Hepatocyte (in vitro differentiated cells): ENCODE results near the gene DGCR2. TPM values are rescaled to one million over a fixed set of nuclear protein-coding genes. Genes with fewer than 3 reads are reported as not detected.
A peak's percentile ranks its signal among the peaks of the same experiment; 100 is the strongest.

ENCODE experiments used
- DNase-seq: peaks from one replicate; pipeline ENCODE4 v3.0.0-alpha.2; 2016; ENCODE audit warnings: low spot score
- H2AFZ ChIP-seq: fragments of 200-600 bp; sonication (generic); 2 replicates; pipeline ENCODE4 v1.6.0; 2016; ENCODE audit warnings: antibody characterized with exemption, mild to moderate bottlenecking
- H3K27ac ChIP-seq: fragments of 200-600 bp; sonication (generic); 2 replicates; pipeline ENCODE4 v1.5.1; 2016; ENCODE audit warnings: mild to moderate bottlenecking
- H3K27me3 ChIP-seq: fragments of 200-600 bp; sonication (generic); 2 replicates; pipeline ENCODE4 v1.6.1; 2016
- H3K36me3 ChIP-seq: fragments of 200-600 bp; sonication (generic); replicated peaks from 2 replicates; pipeline ENCODE4 v1.5.1; 2016; ENCODE audit warnings: low read depth; ENCODE audit not compliant: insufficient read depth
- H3K4me1 ChIP-seq: fragments of 200-600 bp; sonication (generic); 2 replicates; pipeline ENCODE4 v1.5.1; 2016; ENCODE audit warnings: mild to moderate bottlenecking, moderate library complexity; ENCODE audit not compliant: insufficient read depth
- H3K4me2 ChIP-seq: fragments of 200-600 bp; sonication (generic); 2 replicates; pipeline ENCODE4 v1.6.0; 2016
- H3K4me3 ChIP-seq: fragments of 200-600 bp; sonication (generic); 2 replicates; pipeline ENCODE4 v1.5.1; 2016; ENCODE audit warnings: mild to moderate bottlenecking
- H3K79me2 ChIP-seq: fragments of 200-600 bp; sonication (generic); 2 replicates; pipeline ENCODE4 v1.6.0; 2017; ENCODE audit warnings: mild to moderate bottlenecking
- H3K9me2 ChIP-seq: fragments of 200-600 bp; sonication (generic); replicated peaks from 2 replicates; pipeline ENCODE4 v1.6.0; 2017; ENCODE audit warnings: mild to moderate bottlenecking; ENCODE audit not compliant: insufficient read depth
- H3K9me3 ChIP-seq: fragments of 200-600 bp; sonication (generic); 2 replicates; pipeline ENCODE4 v1.5.1; 2016; ENCODE audit warnings: low read depth, mild to moderate bottlenecking
- H4K20me1 ChIP-seq: fragments of 200-600 bp; sonication (generic); 2 replicates; pipeline ENCODE4 v1.6.0; 2016; ENCODE audit warnings: mild to moderate bottlenecking; ENCODE audit not compliant: insufficient read depth, poor library complexity, severe bottlenecking
- EZH2 ChIP-seq: fragments of 200-600 bp; sonication (generic); IDR thresholded peaks from 2 replicates; pipeline ENCODE4 v1.6.1; 2016; ENCODE audit warnings: antibody characterized with exemption, mild to moderate bottlenecking, borderline replicate concordance
- EZH2phosphoT487 ChIP-seq: fragments of 200-600 bp; sonication (generic); IDR thresholded peaks from one replicate; pipeline ENCODE4 v1.6.1; 2018; ENCODE audit warnings: antibody characterized with exemption, mild to moderate bottlenecking, low read depth, moderate library complexity; ENCODE audit not compliant: unreplicated experiment, severe bottlenecking
- WGBS: methylation state at CpG from one replicate; pipeline ENCODE4 v1.1.6; 2016; ENCODE audit warnings: low lambda C conversion rate; ENCODE audit errors: missing lambda C conversion rate; 5-methylcytosine and 5-hydroxymethylcytosine counted together
- polyA plus RNA-seq: library from polyadenylated mRNA; unstranded; fragments of >200 nt; fragmentation: Nextera tagmentation; extraction: Ambion mirVana; gene quantifications from 2 replicates; pipeline ENCODE4 v1.2.1, GENCODE V29; 2016
- total RNA-seq: library from RNA; depleted of rRNA; stranded (reverse); fragments of >200 nt; gene quantifications from 2 replicates; pipeline ENCODE4 v1.2.3, GENCODE V29; 2014
- TF ChIP-seq, protein P1 (sequence below): fragments of 200-600 bp; sonication (generic); IDR thresholded peaks from 2 replicates; pipeline ENCODE4 v1.5.1; 2016; ENCODE audit warnings: antibody characterized with exemption, mild to moderate bottlenecking; ENCODE audit not compliant: poor library complexity

The DGCR2 gene
- total and polyA plus RNA-seq, 2 experiments from 2014 or later, result 61.5 to 67.2 TPM

DNA sequence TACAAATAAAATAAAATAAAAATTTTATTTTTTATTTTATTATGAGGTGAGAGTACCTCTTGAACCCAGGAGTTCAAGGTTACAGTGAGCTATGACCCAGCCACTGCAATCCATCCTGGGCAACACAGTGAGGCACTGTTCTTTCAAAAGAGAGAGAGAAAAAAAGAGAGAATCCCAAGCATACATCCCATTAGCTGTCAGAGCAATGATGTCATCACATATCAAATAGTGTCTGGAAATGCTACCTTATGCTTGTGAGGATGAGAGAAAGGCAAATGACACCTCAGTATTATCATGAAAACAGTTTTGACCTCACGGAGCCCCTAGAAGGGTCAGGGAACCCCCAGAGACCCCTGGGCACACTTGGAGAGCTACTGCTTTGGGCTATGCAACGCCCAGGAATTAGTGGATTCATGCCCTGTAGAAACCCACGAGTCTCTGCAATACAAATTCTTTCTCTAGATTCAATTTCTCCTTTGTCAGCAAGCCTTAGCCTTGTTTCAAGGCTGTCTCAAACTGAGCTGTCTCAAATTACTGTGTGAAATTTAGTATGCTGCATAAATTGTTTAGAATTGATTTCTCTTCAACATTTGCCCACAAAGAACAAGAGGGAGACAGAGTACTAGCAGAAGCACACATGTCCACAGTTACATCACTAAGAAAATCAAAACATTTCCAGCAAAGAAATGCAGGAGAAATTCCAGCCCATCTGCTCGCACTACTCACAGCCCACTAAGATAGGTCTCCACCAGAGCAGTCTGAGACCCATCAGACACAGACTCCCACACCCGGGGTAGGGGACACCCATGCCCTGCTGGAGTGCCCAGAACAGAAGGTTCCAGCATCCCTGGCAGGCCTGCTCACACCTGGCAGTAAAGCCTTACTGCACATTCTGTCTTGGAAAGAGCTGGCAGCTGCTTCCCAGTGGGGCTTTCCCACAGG lies 18.1 kb downstream of the DGCR2 start:
- WGBS, result 72% methylated on average over 5 of the region's 5 CpGs
- H3K9me3 ChIP-seq, result no peaks in the 10 kb centered on the region
- peaks cover 72% of the 10 kb centered on the region for H4K20me1 ChIP-seq
- peaks cover 93% of the 10 kb centered on the region for H3K79me2 ChIP-seq
- H3K36me3 ChIP-seq, result no peaks in the 10 kb centered on the region
- no peak for TF ChIP-seq EZH2phosphoT487
- TF ChIP-seq, protein P1, sequence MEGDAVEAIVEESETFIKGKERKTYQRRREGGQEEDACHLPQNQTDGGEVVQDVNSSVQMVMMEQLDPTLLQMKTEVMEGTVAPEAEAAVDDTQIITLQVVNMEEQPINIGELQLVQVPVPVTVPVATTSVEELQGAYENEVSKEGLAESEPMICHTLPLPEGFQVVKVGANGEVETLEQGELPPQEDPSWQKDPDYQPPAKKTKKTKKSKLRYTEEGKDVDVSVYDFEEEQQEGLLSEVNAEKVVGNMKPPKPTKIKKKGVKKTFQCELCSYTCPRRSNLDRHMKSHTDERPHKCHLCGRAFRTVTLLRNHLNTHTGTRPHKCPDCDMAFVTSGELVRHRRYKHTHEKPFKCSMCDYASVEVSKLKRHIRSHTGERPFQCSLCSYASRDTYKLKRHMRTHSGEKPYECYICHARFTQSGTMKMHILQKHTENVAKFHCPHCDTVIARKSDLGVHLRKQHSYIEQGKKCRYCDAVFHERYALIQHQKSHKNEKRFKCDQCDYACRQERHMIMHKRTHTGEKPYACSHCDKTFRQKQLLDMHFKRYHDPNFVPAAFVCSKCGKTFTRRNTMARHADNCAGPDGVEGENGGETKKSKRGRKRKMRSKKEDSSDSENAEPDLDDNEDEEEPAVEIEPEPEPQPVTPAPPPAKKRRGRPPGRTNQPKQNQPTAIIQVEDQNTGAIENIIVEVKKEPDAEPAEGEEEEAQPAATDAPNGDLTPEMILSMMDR, result peak; percentile 12
- TF ChIP-seq EZH2, result no peak
- H3K27ac ChIP-seq, result peak overlapping the region; percentile 55
- no peaks in the 10 kb centered on the region for H3K9me2 ChIP-seq
- peak overlapping the region; percentile 54 for H3K4me2 ChIP-seq
- no peak for DNase-seq
- H3K4me3 ChIP-seq, result no peak overlapping the region
- no peak overlapping the region for H2AFZ ChIP-seq
- peaks cover 5% of the 10 kb centered on the region for H3K4me1 ChIP-seq
- no peaks in the 10 kb centered on the region for H3K27me3 ChIP-seq

DNA sequence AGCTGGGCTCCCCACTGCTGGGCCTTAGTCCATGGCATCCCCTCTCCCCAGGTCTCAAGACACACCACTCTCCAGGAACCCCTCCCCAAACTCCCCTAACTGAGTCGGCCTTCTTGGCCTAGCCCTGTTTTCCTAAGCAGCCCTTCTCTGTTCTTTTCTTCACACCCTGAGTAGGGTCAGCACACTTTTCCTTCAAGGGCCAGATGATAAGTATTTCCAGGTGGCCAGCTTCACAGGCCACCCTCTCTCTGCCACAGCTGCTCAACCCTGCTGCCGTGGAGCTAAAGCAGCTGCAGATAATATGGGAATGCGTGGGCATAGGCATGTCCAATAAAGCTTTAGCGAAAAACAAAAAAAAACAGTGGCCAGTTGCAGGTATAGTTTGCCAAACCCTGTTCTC lies 24.1 kb downstream of the DGCR2 start:
- Histone ChIP-seq H2AFZ (no peak overlapping the region), H3K4me2 (no peak overlapping the region), H3K27ac (no peak overlapping the region), H3K36me3 (no peaks in the 10 kb centered on the region), H3K79me2 (peaks cover 92% of the 10 kb centered on the region), H3K4me3 (no peak overlapping the region), H3K9me2 (no peaks in the 10 kb centered on the region), H3K27me3 (no peaks in the 10 kb centered on the region), H3K9me3 (no peaks in the 10 kb centered on the region), H3K4me1 (no peaks in the 10 kb centered on the region), H4K20me1 (peaks cover 48% of the 10 kb centered on the region)
- 70% methylated on average over 4 of the region's 4 CpGs for WGBS
- no peak for DNase-seq
- no peak for TF ChIP-seq EZH2phosphoT487
- TF ChIP-seq, protein P1, result no peak
- no peak for TF ChIP-seq EZH2

DNA sequence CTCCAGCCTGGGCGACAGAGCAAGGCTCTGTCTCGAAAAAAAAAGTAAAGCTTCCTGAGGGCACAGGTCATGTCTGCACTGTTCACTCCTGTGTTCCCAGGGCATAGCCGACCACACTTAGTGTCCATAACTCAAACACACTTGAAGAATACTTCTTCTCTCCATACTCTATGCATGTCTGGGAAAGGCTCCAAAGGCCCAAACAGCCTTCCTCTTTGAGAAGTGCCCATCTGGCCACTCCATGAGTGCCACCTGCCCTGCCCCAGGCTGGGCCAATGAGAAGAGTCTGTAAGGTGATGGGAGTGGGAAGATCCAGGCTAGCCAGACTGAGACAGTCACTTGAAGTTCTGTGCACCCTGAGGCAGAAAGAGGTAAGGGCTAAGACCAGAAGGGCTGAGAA lies 24.7 kb downstream of the DGCR2 start:
- Histone ChIP-seq H2AFZ (no peak overlapping the region), H4K20me1 (peaks cover 42% of the 10 kb centered on the region), H3K4me2 (no peak overlapping the region), H3K9me3 (no peaks in the 10 kb centered on the region), H3K4me3 (no peak overlapping the region), H3K9me2 (no peaks in the 10 kb centered on the region), H3K4me1 (no peaks in the 10 kb centered on the region), H3K79me2 (peaks cover 85% of the 10 kb centered on the region), H3K27ac (no peak overlapping the region), H3K27me3 (no peaks in the 10 kb centered on the region), H3K36me3 (no peaks in the 10 kb centered on the region)
- WGBS, result 93% methylated on average over 3 of the region's 3 CpGs
- no peak for DNase-seq
- no peak for TF ChIP-seq EZH2
- TF ChIP-seq EZH2phosphoT487, result no peak
- TF ChIP-seq, protein P1, result no peak
